Dedifferentiated amniotic fluid mesenchymal stem cell (primary cell): ENCODE measurements around the gene HES5.

Experiments
- DNase-seq: peaks from one replicate; pipeline ENCODE4 v3.0.0-alpha.2; 2016; ENCODE audit errors: extremely low spot score

Gene HES5

GRCh38 chr1:2479618-2480017, 50.4 kb downstream of the HES5 start:
- no peak for DNase-seq

DNA sequence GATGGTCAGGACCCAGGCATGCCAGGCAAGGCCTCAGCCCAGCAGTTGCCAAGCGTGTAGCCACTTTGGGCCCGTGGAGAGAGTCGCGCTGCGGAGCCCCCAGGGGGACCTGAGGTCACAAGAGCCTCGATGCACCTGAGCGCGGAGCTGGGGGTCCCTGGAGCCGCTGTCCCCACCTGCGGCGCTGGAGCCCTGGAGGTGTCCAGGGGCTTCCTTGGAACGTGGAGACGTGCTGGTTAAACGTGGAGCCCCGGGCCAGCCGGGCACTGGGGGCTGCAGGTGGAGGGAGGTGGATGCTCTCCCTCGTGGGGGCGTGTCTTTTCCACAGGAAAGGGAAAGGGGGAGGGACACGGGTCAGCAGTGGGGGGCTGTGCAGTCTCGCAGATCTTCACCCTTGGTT, 50.9 kb downstream of the HES5 start:
- no peak for DNase-seq
